NCI-H1417 treated with DMSO at 0.1 percent for 48 hours (cell line): ENCODE measurements around the gene AIM2.
"Not testable (repeated sequence)": the region's sequence is repeated elsewhere in the genome, so short reads cannot be mapped to it uniquely, and the experiment has no call there.

Experiments
- DNase-seq: peaks from one replicate; lab custom pipeline; 2025; lab: John Stamatoyannopoulos, UW

The AIM2 gene

DNA sequence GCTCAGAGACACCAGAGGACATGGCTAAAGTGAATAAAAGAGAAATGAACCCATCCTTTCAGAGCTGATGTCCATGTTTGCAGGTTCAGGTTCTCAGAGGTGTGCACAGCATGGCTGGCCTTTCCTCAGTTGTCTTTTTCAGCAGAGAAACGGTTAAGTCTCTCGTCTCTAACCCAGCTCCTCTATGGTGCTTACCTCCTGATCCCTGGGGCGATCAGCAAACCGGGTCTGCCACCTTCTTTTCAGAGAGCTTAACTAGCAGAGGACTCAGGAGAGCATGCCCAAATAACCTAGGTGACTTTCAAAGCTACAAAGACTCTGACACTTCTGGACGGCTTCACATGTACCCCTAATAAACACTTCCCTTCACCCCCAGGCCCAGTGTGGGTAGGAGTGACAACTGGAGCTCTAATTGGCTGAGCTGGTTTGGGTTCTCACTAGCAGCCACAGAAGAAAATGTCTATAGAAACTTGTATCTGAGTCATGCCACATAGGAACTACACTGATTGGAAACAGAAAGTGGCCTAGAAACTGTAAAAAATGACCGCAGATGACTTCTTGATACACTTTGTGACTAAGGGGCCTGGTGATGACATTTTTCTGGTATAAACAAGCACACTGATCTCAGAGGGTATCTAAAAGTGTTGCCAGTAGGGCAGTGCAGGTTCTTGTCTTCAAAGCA lies at the start of gene AIM2:
AIM2 (minus strand) TSS at position 329 of the 682 bp plus-strand sequence. CDS start 3,267 bp downstream, outside the sequence.
- no peak for DNase-seq

DNA sequence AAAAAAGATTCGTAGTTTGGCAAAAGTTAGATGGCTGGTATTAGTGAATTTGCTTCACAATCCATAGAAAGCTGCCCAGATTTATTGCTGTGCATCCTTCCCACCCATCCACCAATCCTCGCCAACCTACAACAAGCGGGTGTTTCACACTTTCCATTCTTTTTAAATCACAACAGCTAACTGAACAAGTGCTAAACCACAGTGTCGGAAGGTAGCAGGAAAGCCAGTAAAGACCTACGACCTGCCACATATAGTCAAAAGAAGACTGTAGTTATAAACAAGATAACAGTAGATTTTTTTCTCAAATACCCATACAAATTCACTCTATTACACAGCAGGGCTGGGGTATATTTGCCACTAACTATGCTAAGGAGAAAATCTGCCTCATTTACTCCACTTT lies 47.0 kb upstream of the AIM2 start:
- no peak for DNase-seq

DNA sequence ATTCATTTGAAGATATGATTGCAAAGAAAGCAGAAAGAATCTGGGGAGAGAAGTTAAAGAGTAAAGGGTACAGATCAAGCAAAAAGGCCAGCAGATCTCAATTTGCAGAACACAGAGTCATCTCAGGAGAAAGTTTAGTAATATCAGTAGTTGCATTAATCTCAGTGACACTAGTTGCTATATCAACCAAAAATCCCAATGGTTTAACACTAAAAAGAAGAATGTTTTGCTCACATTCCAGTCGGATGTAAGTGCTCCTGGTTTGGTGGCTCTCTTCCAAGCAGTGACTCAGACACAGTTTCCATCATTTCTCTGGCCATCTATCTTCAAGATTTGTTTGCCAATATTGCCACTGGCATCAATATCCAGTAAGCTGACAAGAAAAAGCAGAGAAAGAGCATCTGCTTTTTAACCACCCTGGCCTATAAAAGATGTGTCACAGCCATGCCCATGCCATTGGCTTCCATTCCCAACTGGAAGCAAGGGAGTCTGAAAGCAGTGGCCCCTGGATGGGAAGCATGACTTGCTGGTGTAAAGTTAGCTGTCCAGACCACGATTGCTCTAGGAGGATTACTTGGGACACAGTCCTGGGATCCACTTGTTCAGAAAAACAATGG lies 45.5 kb upstream of the AIM2 start:
- DNase-seq: no peak

- DNase-seq: no peak
Observed at GRCh38 chr1:159121526-159121925, 45.0 kb upstream of the AIM2 start.

DNA sequence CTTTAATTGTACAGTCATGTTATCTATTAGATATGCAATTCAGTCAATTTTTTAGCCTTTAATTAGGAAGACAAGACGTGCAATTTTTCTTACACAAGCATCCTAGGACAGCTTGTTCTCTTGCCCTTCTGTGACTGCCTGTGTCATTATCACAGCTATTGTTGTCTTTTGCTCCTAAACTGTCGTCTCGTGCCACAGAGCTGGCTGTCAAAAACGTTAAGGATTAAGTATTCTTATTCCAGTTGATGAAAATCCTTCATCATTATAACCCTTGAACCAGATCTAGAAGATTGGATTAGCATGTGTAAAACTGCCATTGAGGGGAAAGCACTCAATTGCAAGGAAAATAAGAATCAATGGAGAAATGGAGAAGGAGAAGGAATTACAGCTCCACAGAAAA lies 43.8 kb upstream of the AIM2 start:
- no peak for DNase-seq

GRCh38 chr1:159113596-159114433 lies 37.2 kb upstream of the AIM2 start:
- DNase-seq: no peak

DNA sequence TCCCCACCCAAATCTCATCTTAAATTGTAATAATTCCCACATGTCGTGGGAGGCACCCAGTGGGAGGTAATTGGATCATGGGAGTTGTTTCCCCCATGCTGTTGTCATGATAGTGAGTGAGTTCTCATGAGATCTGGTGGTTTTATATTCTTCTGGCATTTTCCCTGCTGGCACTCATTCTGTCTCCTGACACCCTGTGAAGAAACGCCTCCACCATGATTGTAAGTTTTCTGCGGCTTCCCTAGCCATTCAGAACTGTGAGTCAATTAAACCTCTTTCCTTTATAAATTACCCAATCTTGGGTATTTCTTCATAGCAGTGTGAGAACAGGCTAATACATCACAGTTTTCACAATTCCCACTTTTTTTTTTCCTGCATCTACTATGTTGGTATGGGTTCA lies 26.5 kb upstream of the AIM2 start:
- not testable (repeated sequence) for DNase-seq

DNA sequence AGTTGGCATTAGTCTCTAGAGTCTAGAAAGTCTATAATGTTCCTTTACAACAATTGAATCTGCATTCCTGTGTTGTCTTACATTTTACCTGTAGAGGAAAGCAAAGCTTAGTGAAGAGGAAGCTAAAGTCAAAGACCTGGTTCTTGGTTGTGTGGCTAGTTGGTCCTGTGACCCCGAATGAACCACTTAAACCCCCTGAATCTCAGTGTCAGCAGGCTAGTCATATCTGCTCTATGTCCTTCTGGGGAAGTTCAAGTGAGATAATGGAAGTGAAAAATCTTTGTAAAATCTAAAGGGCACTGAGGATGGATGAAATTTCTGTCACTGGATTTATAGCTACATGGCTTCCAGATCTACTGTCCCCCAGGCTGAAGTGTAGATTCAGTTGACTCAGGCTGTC lies 24.0 kb upstream of the AIM2 start:
- DNase-seq: no peak

DNA sequence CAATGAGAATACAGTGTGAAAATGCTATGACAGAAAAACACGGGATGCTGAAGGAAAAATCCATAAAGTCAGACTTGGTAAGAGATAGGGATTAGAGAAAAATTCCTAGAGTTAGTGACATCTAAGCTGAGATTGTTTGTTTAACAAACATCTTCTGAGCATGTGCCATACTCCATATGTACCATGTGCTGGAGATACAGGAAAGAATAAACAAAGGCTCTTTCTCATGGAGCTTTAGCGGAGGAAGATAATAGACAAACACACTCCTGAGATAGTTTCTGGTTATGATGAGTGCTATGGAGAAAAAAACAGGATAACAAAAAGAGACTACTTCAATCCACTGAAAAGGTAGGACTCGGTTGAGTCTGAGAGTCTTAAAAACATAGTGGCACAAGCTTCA lies 22.0 kb upstream of the AIM2 start:
- no peak for DNase-seq

DNA sequence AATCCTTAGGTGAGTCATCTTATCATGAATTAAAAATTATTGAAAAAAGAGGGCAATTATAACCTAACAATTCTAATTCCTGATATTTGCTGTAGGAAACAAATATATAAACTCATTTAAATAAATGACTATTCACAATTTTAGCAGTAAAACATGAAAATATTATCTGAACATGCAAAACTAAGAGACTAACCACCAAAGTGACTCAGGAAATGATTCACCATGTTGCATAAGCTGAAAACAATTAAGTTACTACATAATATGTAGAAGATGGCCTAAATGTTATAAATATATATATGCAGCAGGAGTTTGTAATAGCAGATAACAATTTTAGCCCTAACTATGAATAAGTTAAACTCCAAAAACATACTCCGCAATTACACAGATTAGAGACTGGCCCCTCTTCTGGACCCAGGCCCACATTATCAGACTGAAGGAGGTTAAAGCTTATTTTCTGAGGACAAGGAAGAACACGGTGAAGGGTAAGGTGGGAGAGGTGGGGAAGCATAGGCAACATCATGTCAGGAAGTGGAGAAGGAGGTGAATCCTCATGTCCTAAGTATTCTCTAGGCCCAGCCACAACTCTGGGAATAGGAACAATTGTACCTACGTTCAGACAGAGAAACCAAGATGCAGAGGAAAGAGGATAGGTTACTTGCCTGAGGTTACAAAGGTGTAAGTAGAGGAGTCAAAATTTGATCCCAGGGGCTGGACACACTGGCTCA lies 15.6 kb upstream of the AIM2 start:
- DNase-seq: no peak

GRCh38 chr1:159091607-159092031 lies 15.1 kb upstream of the AIM2 start:
- DNase-seq: no peak

- DNase-seq: no peak
Observed at GRCh38 chr1:159091180-159091560, 14.6 kb upstream of the AIM2 start.

GRCh38 chr1:159090286-159091179 lies 14.0 kb upstream of the AIM2 start:
- no peak for DNase-seq

DNA sequence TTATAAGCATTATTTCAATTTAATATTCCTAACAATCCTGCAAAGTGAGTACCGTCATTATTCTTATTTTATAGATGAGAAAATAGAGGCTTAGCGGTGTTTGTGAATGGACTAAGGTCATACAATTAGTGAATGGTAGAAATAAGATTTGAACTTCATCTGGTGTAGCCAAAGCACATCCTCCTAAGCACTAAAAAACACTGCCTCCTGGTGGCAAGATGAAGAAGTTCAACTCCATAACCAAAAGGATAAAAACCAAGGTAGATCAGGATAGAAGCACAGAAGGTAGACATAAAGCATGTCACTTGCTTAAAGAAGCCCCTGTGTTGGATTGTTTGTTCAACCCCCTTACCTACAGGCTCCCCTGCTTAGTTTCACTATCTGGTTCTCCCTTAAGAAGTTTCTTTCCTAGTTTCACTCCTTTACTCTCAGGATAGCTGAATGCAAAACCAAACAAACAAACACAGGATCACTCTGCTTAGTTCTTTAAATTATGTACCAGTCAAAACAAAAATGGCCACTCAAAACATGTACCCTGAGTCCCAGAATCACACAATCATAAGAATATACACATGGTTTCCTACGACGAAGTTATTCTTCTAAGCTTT lies 12.7 kb upstream of the AIM2 start:
- no peak for DNase-seq

GRCh38 chr1:159088546-159089183 lies 12.1 kb upstream of the AIM2 start:
- DNase-seq: no peak

GRCh38 chr1:159088050-159088449 lies 11.5 kb upstream of the AIM2 start:
- no peak for DNase-seq

DNA sequence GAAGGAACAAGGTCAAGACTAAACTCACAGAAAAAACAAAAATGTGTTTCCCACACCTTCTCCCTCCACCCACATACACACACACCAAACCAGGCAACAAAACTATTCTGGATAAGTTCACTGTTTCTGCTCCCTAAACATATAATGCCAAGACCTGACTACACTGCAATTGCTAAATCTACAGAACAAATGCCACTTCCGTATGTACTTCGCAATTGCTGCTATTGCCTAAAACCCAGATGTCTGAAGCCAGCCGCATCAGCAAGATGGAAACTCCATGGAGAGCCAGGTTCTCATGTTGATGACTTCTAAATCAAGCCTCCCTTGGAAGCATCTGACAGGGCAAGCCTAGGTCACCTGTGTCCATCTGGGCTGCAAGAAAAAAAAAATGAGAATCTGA lies 8.3 kb upstream of the AIM2 start:
- no peak for DNase-seq

GRCh38 chr1:159084152-159084551 lies 7.6 kb upstream of the AIM2 start:
- no peak for DNase-seq

DNA sequence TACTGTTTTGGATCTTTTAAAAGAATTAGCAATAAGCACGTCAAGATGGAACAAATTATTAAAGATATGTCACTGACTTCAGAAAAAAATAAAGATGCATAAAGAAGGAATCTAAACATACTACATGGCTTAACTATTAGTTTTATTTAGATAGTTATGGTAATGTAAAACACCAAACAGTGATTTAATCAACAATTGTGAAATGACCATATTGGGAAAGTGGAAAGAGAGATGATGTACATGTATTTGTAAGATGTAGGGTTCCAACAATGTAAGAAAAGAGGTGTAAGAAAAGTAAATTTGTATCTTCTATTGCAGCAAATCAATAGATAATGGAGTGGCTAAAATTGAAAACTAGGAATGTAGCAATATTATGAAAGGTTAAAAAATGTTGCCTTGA lies 6.4 kb upstream of the AIM2 start:
- DNase-seq: no peak

- no peak for DNase-seq
Observed at GRCh38 chr1:159081626-159082025, 5.1 kb upstream of the AIM2 start.
